Iris pigment epithelial cell (primary cell): Measurements from ENCODE around the gene TNRC6A.
"Not testable (repeated sequence)": the region's sequence is repeated elsewhere in the genome, so short reads cannot be mapped to it uniquely, and the experiment has no call there.

ENCODE experiments used
- DNase-seq: peaks from one replicate; pipeline ENCODE4 v3.0.0-alpha.2; 2011; ENCODE audit warnings: low read depth

Gene TNRC6A

DNA sequence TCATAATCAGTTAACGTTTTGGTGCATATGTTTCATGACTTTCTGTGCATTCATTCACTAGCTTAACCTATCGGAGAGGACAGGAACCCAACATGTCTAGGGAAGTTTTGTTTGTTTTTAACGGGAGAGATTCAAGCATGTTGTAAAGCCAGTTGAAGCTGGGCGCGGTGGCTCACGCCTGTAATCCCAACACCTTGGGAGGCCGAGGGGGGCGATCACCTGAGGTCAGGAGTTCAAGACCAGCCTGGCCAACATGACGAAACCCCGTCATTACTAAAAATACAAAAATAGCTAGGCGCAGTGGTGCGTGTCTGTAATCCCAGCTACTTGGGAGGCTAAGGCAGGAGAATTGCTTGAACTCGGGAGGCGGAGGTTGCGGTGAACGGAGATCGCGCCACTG is 1.4 kb upstream of the TNRC6A start:
- DNase-seq, result no peak

GRCh38 chr16:24728891-24729242 is 584 bp upstream of the TNRC6A start:
- no peak for DNase-seq

GRCh38 chr16:24729951-24730815 is 732 bp downstream of the TNRC6A start:
- peak; percentile 31 for DNase-seq

DNA sequence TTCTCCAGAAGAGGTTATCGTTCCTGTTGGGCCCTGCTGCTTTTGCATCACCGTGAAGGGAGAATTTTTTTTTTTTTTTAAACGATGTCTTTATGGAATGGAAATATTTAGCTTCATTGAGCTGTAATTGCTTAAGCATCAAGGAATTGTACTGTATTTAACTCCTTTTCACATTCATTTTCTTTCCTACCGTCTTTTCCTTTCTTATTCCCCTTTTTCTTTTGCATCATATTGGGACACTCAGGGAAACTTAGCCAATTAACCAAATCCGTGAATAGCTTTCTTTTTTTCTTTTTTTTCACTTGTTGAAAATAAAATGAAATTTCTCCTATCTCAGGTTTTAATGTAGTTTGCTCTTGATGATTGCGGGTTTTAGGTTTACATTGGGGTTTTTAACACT is 1.5 kb downstream of the TNRC6A start:
- no peak for DNase-seq

DNA sequence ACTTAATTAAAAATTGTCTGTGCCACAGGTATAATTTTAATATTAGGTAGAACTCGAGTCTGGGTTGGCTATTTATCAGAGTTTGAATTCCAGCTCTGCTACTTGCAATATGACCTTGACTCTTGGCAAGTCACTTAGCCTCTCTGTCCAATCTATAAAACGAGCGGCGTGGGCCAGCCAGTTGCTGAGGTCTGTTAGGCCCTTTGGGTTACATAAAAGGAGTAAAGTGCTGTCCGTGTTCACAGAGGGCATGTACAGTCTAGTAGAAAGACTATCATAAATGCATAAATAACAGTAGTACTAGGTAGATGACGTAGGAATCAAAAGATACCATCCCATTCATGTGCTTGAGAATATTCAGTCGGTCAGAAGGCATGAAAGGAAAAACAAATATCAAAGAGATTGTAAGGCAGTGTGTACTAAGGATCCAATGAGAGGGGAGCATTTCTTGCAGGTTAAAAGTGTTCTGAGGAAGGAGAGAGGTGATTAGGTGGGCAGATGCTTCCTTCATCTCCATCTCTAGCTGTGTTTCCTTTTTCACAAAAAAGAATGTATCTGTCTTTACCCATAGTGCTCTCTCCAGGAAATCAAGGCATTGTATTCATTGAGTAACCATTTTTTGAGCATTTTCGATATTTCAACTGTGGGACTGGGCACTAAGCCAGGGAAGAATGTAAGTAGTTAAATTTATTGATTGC is 2.4 kb downstream of the TNRC6A start:
- no peak for DNase-seq

DNA sequence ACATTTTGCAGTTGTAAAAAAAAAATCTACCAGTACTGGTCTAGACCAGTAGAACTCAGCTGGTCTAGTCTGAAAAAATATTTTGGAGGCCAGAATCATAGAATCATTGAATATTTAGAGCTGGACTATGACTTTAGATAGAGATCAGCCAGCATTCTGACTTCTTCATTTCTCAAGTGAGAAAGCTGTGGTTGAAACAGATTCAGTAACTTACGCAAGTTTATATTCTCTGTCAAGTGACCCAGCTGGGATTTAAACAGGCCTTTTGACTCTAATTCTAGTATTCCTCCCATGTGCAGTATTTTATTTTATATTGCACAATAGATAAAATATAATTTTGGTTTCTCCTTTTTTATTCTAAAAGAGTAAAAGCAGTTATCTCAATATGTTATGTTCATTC is 4.9 kb downstream of the TNRC6A start:
- DNase-seq, result peak; percentile 69

DNA sequence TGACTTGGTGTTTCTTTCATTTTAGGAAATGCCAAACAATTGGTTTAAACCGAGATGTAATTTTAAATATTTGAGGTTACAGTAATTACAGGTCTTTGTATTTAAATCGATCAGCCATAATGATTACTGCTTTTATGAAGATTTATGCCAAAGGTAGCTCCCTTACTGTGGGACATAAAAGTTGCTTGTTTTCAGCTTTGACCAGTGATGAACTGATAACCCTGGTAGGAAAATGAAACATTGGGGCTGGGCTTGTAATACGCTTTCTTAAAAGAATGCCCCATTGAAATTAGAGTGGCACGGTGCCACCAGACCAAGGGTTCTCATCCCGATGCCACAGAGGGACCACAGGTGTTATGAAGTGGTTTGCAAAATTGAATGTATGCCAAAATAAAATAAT is 7.3 kb downstream of the TNRC6A start:
- no peak for DNase-seq

DNA sequence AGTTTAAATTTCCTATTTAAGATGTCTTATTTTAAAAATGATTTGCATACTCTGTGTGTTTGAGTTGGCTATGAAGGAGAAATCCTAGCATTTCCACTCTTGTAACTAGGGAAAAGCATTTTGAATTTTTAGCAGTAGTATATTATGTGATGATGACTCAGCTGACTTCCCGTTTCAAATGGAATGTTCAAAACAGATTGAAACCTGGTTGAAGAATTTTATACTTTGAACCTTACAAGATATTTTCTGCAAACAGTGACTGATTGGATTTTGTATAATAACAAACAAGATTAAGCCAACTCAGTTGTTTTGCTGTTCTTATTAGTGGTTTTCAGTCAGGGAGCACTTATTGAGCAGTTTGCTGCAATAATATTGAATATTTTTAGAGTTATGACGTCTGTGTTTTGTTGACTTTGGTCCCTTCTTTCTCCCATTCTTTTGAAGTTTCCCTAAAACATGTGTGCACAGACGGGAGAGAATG is 8.0 kb downstream of the TNRC6A start:
- DNase-seq, result peak; percentile 69

GRCh38 chr16:24737916-24738594 is 8.6 kb downstream of the TNRC6A start:
- DNase-seq, result no peak

- DNase-seq, result no peak
Observed at GRCh38 chr16:24738895-24739294, 9.4 kb downstream of the TNRC6A start.

DNA sequence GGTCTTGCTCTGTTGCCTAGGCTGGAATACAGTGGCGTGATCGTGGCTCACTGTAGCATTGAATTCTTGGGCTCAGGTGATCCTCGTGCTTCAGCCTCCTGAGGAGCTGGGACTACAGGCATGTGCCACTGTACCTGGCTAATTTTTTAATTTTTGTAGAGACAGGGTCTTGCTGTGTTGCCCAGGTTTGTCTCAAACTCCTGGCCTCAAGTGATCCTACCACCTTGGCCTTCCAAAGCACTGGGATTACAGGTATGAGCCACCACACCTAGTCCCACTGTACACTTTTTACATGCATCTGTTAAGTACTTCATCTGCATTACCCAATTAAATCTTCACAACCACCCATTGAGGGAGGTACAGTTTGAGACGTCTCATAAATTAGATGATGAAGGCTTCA is 12.4 kb downstream of the TNRC6A start:
- no peak for DNase-seq

DNA sequence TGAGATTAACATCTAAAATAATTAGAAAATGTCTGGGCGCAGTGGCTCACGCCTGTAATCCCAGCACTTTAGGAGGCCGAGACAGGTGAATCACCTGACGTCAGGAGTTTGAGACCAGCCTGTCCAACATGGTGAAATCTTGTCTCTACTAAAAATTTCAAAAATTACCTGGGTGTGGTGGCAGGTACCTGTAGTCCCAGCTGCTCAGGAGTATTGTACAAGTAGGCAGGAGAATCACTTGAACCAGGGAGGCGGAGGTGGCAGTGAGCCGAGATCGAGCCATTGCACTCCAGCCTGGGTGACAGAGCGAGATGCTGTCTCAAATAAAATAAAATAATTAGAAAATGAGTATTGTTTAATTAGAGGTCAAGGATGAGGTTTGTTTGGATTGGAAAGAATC is 13.2 kb downstream of the TNRC6A start:
- DNase-seq, result not testable (repeated sequence)

DNA sequence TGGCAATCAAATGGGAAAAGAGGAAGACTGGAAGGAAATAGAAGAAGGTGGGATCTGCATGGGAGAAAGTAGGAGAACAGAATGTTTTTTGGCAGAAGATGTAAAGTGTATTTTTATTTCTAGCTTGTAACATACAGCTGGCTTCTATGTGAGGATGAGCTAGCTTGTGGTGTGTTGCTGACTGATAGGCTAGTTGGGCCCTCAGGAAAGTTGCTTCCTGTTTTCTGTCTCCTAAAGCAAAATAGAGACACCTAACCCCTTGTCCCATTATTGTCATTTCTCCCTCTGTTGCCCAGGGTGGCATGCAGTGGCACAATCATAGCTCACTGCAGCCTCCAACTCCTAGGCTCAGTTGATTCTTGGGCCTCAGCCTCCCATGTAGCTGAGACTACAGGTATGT is 15.9 kb downstream of the TNRC6A start:
- DNase-seq, result no peak

DNA sequence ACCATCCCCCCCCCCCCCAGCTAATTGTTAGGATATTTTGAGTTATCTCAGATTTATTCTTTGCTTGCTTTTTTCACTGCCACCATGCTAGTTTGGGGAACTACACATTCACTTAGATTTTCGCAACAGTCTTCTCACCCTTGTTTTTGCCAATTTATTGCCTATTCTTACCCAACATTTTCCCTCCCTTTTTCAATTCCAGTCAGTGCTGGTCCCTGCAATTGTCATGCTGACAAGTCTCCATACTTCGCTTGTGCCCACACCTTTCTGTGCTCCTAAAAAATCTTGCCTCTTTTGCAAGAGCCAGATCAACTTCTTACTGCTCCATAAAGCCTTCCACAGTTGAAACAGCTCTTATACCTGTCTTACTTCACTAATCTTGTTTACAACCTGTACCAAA is 16.3 kb downstream of the TNRC6A start:
- DNase-seq, result no peak

- DNase-seq, result no peak
Observed at GRCh38 chr16:24747441-24747840, 18.0 kb downstream of the TNRC6A start.

GRCh38 chr16:24748242-24748641 is 18.8 kb downstream of the TNRC6A start:
- peak; percentile 97 for DNase-seq

- no peak for DNase-seq
Observed at GRCh38 chr16:24749310-24749709, 19.9 kb downstream of the TNRC6A start.

DNA sequence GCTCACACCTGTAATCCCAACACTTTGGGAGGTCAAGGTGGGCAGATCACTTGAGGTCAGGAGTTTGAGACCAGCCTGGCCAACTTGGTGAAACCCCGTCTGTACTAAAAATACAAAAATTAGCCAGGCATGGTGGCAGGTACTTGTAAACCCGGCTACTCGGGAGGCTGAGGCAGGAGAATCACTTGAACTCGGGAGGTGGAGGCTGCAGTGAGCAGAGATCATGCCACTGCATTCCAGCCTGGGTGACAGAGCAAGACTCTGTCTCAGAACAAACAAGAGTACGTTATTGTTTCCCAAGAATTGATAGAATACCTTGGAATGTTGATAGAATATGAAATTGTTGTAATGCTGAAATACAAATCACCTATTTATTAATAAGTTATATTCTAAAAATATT is 20.4 kb downstream of the TNRC6A start:
- not testable (repeated sequence) for DNase-seq

- no peak for DNase-seq
Observed at GRCh38 chr16:24753000-24753399, 23.5 kb downstream of the TNRC6A start.

GRCh38 chr16:24753437-24753836 is 24.0 kb downstream of the TNRC6A start:
- DNase-seq, result no peak

DNA sequence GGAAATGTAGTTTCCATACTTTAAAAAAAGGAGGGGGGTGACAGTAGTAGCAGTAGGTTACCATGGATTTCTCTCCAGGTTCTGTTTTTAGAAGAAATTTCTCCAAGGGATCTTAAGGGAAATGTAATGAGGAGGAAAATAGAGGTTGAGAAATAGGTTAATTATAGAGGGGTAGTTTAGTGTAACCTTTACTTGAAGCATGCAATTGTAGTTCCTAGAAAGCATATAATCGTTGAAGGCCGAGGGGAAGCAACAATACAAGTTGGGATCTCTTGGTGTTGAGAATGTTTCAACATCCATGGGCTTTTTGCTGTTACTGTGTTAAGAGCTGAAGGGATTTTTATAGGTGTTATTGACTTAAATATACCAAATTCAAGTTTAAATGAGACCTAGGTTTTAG is 25.1 kb downstream of the TNRC6A start:
- DNase-seq, result no peak

DNA sequence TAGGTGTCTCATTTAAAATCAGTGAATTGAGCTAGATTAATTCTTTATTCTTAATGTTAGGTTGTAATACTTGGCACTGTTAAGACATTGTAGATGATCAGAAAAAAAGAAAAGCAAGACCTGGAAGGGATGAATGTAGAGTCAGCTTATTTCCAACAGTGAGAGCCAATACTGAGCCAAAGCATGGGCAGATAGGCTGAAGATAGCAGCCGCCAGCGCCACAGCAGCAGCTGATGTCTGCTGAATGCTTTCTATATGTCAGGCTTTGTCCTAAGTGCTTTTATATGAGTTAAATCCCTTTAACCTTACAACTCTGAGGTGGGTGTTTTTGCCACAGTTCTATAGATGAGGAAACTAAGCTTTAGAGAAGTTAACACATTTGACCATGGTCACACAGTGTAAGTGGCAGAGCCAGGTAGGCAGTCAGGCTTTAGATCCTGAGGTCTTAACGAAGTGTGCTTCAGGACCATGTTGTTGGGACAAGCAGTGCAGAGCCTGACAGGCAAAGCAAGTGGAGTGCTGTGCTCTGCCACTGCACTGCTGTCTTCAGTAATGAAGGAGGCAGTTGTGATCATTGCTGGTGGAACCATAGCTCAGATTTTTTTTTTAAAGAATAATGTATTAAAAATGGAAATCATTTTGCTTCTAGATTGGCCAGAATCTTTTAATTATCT is 25.9 kb downstream of the TNRC6A start:
- DNase-seq, result no peak
